Stimulated activated CD4-positive, alpha-beta T cell treated with anti-CD3 and anti-CD28 coated beads, Interleukin-15, amount 100 ng/mL, for 48 hours (primary cell): ENCODE data around the gene ZFP1.

Experiments used
- DNase-seq, 2 donors: peaks; one replicate each; pipeline ENCODE4 v3.0.0-alpha.2; 2020; ENCODE audit warnings: low read depth in 2 of 2

ZFP1 gene

GRCh38 chr16:75151798-75152197 lies 3.5 kb downstream of the ZFP1 start:
- no peak for DNase-seq

DNA sequence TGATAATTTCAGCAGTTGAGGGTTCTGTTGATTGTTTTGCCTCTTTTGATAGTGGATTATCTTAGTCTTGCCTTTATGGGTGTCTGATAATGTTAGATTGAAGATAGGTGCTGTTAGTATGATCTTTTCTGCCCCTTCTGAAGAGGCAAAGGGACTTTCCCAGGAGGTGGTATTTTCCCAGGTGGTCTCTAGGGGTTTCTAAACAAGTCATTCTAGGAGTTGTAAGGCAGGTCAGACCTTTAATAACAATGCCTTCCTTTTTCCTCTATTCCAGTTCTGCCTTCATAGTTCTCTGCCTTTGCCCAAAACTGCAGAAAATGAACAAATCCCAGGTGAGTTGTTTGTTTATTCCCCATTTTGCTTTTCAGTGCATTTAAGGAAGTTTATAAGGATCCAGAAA lies 4.3 kb downstream of the ZFP1 start:
- DNase-seq: no peak

DNA sequence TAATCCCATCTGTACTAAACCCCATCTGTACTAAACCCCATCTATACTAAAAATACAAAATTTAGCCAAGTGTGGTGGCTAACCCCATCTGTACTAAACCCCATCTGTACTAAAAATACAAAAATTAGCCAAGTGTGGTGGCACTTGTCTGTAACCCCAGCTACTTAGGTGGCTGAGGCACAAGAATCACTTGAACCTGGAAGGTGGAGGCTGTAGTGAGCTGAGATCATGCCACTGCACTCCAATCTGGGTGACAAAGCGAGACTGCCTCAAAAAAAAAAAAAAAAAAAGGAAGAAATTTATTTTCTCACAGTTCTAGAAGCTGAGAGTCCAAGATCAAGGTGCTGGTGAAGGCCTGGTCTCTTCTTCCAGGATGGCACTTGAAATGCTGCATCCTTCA lies 12.1 kb downstream of the ZFP1 start:
- DNase-seq: no peak

DNA sequence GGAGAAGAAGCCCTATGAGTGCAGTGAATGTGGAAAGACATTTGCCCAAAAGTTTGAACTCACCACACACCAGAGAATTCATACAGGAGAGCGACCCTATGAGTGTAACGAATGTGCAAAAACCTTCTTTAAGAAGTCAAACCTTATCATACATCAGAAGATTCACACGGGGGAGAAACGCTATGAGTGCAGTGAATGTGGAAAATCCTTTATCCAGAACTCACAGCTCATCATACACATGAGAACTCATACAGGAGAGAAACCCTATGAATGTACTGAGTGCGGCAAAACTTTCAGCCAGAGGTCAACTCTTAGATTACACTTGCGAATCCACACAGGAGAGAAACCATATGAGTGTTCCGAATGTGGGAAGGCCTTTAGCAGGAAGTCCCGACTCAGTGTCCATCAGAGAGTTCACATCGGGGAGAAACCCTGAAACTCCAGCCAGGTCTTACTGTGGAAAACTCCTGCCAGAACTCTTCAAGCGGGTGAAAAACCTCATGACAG lies 21.6 kb downstream of the ZFP1 start:
- no peak for DNase-seq

GRCh38 chr16:75172578-75172977 lies 24.3 kb downstream of the ZFP1 start:
- no peak for DNase-seq

DNA sequence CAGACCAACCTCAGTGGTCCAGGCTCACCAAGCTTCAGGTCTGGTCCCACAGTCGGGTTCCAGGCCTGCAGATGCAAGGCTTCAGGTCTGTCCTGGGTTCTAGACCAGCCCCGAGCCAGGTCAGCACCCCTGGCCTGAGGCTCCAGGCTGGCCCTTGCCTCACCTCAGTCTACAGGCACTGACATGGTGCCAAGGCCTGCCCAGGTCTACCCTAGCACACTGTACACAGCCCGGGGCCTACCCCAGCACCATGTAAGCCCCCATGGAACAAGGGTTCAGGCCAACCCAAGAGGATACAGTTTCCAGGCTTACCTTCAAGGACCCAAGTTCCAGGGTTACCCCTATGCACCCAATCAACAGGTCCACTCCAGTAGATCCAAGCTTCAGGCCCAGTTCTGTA lies 26.8 kb downstream of the ZFP1 start:
- DNase-seq: no peak

DNA sequence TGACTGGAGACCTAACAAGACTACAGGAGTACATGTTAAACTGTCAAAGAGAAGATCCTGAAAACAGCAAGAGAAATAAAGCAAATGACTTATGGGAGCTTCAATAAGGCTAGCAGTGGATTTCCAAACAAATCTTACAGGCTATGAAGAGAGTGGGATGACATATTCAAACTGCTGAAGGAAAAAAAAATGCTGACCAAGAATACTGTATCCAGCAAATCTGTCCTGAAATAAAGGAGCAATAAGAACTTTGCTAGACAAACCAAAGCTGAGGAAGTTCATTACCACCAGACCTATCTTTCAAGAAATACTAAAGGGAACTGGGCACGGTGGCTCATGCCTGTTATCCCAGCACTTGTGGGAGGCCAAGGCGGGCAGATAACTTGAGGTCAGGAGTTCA lies 28.6 kb downstream of the ZFP1 start:
- no peak for DNase-seq

GRCh38 chr16:75179208-75179607 lies 30.9 kb downstream of the ZFP1 start:
- no peak for DNase-seq

- no peak for DNase-seq
These were observed 33.3 kb downstream of the ZFP1 start for GRCh38 chr16:75181630-75182029.

DNA sequence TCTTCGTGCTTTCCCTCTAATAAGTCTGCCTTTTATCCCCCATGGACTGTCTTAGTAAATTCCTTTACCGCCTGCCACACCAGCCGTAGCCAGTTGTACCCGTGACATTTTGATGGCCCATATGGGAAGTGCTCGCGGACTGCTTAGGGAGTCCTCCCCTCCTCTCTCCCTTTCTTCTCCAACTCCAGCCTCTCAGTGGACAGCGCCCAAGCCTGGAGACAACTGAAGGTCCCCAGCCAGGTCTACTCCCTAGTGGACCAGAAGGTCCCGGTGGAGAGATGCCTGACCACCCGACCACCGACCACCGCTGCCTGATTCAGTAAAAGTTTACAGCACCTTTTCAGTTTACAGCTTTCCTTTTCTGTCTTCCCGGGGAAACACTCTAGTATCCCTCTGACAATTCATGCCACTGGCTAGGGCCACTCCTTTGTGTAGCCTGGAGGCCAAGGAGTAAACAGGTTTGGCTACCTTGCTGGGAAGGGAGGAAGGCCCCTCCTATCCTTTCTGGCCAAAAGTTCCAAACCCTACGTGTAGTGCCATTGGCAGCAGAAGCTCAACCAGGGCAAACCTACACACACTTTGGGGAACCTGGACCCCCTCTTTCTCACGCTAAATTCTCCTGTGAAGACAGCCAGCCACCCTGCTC lies 40.6 kb downstream of the ZFP1 start:
- DNase-seq: no peak

GRCh38 chr16:75189638-75190245 lies 41.4 kb downstream of the ZFP1 start:
- no peak for DNase-seq

DNA sequence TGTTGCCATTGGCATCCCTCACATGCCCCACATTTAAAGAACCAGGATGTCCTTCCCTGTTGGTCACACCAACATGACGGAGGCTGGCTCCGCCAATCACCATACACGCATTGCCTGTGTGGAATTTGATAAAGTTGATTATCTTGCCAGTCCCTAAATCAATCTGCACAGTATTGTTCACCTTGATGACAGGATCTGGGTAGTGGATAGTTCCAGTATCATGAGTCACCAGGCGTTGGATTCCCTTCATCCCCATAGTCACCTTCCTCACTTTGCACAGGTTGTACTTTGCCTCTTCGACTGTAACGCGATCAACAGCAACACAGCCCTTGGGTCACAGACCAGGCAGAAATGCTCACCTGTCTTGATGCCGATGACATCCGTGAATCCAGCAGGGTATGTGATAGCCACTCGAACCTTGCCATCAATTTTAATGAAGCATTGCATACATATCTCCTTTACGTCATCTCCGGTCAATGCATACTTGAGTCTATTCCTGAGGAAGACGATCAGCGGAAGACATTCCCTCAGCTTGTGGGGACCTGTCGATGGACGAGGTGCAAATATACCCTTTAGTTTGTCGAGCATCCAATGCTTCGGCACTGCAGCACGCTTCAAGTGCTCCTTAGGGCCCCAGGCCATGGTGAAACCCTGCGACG lies 44.4 kb downstream of the ZFP1 start:
- no peak for DNase-seq

DNA sequence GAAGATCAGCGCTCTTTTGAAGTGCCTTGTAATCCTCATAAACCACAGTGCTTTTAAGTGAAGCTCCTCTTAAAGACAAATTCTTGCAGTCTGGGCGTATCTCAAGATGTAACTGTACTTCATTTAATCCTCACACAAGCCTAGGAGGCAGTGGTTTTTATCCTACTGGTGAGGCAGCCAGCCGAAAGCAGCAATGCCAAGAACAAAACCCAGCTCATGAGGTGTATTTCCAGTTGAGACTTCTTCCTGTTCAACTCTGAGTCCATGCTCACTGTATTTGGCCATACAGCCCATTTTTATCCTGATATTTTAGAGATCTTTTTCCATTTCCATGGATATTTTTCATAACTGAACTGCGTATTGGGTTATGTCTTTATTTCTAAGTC lies 44.9 kb downstream of the ZFP1 start:
- DNase-seq: no peak

GRCh38 chr16:75193730-75194444 lies 45.6 kb downstream of the ZFP1 start:
- no peak for DNase-seq

DNA sequence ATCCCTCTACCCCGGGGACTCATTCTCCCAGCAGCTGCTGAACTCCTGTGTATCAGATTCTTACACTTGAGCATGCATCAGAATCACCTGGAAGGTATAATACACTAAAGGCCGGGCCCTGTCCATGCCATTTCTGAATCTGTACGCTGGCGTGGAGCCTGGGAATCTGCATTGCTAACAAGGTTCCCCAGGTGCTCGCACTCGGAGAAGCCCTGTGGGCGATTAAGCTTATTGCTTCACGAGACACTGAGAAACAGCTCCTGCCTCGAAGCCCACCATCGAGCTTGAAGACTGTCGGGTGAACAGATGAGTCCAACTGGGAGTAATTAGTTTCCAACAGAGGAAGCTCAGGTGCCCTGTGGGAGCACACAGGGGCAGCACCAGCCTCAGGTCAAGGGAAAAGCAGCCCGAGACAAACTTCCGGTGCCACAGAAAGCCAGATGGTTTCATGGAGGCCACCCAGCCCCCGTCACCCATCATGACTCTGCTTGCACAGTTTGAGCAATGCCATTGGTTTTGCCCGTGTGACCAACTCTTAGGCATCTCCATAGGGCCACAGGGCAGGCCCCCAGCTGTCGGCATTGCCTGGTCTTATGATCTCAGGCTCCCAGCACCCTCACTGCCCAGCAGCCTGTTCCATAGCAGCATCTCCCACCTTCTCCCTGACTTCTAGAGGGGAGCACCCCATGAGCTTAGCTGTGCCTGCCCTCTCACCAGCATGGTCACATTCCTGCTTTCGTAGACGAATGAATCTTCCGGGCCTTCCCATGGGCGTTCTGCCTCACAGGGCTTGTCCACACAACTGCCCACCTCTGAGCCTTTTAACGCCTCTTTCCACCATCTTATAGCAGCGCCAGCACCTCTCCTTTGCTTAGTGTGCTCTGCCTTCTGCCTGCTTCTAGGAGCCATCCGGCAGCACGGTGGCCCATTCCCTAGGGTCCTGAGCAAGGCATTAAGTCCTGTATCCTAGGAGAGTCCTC lies 47.8 kb downstream of the ZFP1 start:
- DNase-seq: no peak

DNA sequence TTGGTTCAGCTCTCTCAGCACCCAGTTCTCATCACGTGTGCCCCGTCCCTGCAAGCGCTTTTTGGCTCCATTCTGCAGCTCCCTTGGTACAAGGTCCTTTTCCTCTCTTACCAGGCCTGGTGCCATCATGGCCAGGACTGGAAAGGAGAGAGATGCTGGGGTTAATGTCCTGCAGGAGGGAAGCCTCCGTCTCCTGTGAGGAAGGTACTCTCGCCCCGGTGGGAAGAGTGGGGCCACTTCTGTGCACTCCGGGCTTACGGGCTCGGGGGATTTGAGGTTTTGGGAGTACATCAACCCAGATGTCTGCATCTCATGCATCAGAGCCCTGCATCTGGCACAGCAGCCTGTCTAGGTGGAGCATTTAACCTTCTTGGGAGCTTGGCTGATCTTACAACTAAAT lies 48.5 kb downstream of the ZFP1 start:
- no peak for DNase-seq

- no peak for DNase-seq
These were observed 49.3 kb downstream of the ZFP1 start for GRCh38 chr16:75197522-75198134.

GRCh38 chr16:75198135-75198600 lies 49.8 kb downstream of the ZFP1 start:
- DNase-seq: no peak

DNA sequence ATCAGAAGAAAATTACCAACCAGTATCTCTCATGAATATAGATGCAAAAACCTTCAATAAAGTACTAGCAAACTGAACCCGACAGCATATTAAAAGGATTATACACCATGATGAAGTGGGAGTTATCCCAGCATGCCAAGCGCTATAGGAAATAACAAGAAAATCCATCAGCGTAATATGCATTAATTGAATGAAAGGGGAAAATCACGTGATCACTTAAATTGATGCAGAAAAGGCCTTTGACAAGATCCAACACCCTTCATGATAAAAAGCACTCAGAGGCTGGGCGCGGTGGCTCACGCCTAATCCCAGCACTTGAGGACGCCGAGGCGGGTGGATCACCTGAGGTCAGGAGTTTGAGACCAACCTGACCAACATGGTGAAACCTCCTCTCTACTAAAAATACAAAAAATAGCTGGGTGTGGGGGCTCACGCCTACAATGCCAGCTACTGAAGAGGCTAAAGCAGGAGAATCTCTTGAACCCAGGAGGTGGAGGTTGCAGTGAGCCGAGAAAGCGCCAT lies 53.8 kb downstream of the ZFP1 start:
- DNase-seq: no peak

DNA sequence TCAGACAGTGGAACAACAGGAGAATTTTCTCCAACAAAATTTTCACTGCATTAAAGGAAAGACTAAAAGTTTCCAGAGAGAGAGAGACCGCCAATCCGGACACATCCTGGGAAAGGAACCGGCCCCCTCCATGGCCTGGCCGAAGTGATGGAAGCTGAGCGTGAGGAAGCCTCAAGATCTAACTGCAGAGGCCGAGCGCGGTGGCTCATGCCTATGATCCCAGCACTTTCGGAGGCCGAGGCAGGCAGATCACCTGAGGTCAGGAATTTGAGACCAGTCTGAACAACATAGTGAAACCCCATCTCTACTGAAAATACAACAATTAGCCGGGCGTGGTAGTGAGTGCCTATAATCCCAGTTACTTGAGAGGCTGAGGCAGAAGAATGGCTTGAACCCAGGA lies 54.8 kb downstream of the ZFP1 start:
- DNase-seq: no peak
